ENCODE data around the gene HPD. TPM values are rescaled to one million over a fixed set of nuclear protein-coding genes. Genes with fewer than 3 reads are reported as not detected.
A peak's percentile ranks its signal among the peaks of the same experiment; 100 is the strongest.

The HPD gene
- polyA plus RNA-seq, 10 donors: 0.11 to 0.14 TPM; not detected in 8

DNA sequence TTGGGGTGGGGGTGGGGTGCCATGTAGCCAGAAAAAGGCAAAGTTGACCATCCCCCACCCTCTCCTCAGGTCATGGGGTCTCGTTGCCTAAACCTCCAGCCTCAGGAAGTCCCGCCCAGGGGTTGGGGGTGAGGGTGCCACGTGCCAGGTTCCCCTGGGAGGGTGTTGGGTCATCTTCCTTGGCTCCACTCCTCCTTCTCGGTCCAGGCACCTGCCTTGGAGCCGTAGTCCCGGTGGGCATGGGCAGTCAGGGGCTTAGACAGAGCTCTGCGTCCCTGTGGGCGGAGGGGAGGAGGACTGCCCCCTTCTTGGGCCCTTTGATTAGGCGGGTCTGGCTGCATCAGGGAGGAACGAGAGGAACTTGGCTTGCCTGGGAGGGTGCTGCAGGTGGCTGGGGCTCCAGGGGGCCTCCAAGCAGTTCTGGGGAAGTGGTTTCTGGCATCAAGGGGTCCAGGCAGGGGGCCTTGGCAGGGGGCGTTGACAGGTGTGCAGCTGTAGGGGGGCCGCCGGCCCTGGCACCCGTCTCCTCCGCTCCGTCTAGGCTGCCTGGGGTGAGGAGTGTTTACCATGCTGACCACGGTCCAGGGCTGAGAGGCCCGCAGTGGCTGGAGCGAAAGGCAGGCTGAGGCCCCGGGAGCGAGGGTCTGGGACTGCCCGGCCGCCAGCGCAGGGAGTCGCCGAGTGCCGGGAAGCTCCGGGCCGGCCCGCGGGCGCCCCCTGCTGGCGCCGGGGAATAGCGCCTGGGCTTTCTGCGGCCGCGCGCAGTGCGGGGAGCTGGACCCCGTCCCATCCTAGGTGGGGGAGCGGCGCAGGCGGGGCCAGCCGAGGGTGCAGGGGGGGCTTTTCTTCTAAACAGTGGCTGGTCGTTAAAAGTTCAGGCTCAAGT is 47.0 kb downstream of the HPD start:
- DNase-seq: peak in 2 of 3 donors; percentile 86 to 89

DNA sequence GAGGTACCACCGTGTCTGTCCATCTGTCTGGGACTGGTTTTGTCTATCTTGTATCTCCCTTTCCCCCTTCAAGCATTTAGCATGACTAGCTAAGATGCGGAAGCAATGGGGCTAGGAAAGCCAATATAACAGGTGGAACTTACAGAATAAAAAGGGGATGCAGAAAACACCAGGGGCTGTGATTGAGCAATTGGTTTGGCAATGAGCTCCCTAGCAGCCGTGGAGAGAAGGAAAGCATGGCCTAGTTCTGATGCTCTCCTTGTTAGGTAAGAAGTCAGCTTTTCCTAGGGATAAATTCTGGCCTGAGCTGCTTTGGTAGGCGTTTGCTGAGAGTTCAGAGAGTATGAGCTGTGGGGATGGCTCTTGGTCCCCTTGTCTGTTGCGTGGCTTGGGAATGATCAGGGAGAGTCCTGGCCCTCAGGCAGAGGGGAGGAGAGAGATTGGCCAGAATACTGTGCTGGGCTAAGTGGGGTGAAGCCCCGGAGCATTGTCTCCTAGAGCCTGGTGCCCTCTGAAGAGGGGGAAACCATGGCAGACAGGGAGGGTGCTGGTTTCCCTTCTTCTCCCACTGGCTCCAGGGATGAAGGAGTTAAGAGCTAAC is 47.7 kb downstream of the HPD start:
- peak in 1 of 3 donors; percentile 30 for DNase-seq

GRCh38 chr12:121810234-121810817 is 48.3 kb downstream of the HPD start:
- DNase-seq: no peak

GRCh38 chr12:121809712-121810116 is 48.9 kb downstream of the HPD start:
- no peak for DNase-seq

DNA sequence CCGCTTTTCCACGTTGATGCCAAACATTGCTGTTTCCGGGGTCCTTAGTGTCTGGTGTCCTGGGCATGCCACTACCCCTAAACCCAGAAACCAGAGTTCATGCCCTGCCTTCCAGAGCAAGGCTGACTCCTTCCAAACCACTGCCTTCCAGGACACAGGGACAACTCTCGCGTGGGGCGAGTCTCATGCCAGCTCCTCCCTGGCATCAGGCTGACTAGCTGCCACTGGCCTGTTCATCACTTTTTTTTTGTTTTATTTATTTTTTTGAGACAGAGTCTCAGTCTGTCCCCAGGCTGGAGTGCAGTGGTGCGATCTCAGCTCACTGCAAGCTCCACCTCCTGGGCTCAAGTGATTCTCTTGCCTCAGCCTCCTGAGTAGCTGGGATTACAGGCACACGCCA is 50.0 kb downstream of the HPD start:
- no peak for DNase-seq

- DNase-seq: no peak
These were observed 50.9 kb downstream of the HPD start for GRCh38 chr12:121807642-121808347.

DNA sequence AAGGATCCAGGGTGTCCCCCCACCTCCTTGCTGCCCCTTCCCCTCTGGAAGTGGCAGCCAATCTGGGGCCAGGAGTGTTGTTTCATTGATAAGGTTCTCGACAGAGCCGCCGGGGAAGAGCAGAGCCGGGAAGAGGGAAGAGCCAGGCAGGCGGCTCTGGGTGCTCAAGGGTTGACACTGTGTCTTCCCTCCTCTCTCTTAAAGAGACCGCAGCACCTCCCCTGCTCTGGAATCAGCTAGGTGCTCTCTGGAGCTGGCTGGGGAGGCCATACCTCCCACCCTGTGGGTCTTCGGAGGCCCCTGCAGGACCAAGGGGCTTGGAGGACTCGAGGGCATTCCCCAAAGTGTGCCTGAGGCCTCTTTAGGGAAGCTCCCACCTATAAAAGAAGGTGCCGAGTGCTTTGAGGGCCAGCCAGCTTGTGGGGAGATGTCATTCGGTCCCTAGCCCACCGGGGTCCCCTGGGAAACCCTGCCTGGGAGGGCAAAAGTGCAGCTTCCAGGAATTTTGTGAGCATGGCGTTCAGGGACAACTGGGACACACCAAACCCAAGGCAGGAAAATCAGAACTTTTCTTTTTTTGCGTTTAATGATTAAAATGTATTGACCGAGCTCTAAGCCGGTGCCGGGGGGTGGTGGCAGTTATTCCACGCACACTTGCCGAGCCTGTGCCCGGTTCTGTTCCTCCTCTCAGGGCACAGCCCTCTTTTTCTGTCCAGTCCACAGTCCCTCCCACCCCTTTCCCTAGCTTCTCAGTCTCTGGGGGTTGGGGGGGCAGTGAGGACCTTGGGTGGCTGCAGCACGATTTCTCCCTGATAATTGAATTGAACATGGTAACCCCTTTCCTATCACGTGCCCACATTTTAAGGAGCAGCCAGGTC is 51.9 kb downstream of the HPD start:
- peak in 1 of 3 donors; percentile 58 for DNase-seq

- no peak for DNase-seq
These were observed 52.6 kb downstream of the HPD start for GRCh38 chr12:121806009-121806545.

- peak in 2 of 3 donors; percentile 53 to 84 for DNase-seq
These were observed 53.3 kb downstream of the HPD start for GRCh38 chr12:121805171-121806008.

GRCh38 chr12:121804417-121805111 is 54.1 kb downstream of the HPD start:
- peak in 2 of 3 donors; percentile 38 to 73 for DNase-seq

- peak in 2 of 3 donors; percentile 57 to 76 for DNase-seq
These were observed 54.7 kb downstream of the HPD start, which contains the start of gene SETD1B for GRCh38 chr12:121803861-121804416. Gene SETD1B (plus strand): TSS chr12:121804009. CDS start chr12:121804738, 729 bp downstream.

DNA sequence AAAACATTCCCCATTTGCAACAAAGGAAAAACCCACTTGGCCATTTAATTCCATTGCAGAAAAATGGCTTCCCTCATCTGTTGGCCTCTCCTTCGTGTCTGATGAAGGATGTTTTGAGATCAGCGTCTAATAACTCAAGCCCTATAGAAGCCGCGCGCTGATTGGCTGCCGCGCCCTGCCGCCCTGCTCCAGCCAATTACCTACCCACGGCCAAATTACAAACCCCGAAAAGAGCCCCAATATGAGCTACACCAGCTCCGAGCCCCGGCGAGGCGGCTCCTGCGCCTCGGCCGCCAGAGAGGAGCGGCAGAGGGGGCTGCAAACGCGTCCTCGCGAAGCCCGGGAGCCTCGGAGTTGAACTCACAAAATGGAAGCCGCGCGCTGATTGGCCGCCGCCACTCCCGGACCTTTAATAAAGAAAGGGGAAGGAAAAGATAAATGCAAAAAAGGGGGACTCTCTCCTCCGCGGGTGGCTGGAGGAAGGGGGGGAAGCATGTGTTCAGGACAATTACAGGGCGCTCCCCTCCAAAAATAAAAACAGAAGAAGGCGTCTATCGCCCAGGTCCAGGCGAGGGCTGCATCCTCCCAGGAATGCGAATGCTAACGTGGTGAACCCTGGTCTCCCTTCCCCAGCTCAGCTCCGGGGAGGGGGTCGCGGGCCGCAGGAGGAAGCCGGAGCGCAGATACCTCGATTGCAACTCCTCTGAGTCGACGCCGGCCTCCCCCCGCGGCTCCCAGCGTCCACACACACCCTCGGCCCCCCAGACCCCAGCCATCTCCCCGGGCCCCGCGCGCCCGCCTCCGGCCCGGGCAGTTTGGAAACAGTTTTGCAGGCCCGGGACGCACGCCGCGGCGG is 55.6 kb downstream of the HPD start:
- DNase-seq: peak; percentile 95 to 99 (median 98)

GRCh38 chr12:121802485-121802842 is 56.2 kb downstream of the HPD start:
- DNase-seq: no peak

GRCh38 chr12:121801595-121802484 is 56.8 kb downstream of the HPD start:
- DNase-seq: peak in 1 of 3 donors; percentile 70

- peak in 2 of 3 donors; percentile 82 to 91 for DNase-seq
These were observed 57.7 kb downstream of the HPD start for GRCh38 chr12:121800694-121801594.

All from muscle of back (tissue), 11 donors.